SH-SY5Y (cell line): Measurements from ENCODE around the gene STAB2.

Experiments
- GATA2 ChIP-seq: IDR thresholded peaks from 2 replicates; pipeline ENCODE4 v1.6.1; 2011; ENCODE audit warnings: mild to moderate bottlenecking, low read depth, low read length
- GATA3 ChIP-seq: IDR thresholded peaks from 2 replicates; pipeline ENCODE4 v1.6.1; 2011; ENCODE audit warnings: low read depth, mild to moderate bottlenecking, low read length, moderate library complexity

DNA sequence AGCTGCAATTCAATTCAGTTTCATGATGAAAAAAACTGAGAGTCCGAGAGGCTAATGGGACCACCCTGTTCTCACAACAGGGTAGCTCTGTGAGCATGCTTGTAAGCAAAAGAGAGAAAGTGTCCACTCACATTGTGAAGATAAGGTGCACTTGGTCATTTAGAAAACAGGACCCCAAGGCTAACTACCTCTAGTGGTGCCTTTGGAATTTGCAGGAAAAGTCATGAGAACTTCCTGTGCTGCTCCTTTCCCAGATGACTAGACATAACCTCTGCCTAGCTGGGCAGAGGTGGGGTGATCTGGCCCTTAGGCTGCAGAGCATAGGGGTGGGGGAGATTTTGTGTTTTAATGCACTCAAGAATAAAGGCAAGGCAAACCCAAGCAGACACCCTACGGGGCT lies 118.9 kb downstream of the STAB2 start:
- TF ChIP-seq GATA2 (no peak), GATA3 (no peak)
